Effector CD4-positive, alpha-beta T cell (primary cell): ENCODE measurements around the gene TRIM64C. TPM values are rescaled to one million over a fixed set of nuclear protein-coding genes. Genes with fewer than 3 reads are reported as not detected.
"Not testable (repeated sequence)": the region's sequence is repeated elsewhere in the genome, so short reads cannot be mapped to it uniquely, and the experiment has no call there.

Experiments used
- DNase-seq: peaks from one replicate; pipeline ENCODE4 v3.0.0-alpha.2; 2020
- total RNA-seq: gene quantifications from one replicate; lab custom pipeline; 2026; lab: John Stamatoyannopoulos, UW

TRIM64C gene, protein sequence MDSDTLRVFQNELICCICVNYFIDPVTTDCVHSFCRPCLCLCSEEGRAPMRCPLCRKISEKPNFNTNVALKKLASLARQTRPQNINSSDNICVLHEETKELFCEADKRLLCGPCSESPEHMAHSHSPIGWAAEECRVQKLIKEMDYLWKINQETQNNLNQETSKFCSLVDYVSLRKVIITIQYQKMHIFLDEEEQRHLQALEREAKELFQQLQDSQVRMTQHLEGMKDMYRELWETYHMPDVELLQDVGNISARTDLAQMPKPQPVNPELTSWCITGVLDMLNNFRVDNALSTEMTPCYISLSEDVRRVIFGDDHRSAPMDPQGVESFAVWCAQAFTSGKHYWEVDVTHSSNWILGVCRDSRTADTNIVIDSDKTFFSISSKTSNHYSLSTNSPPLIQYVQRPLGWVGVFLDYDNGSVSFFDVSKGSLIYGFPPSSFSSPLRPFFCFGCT
- total RNA-seq: not detected

DNA sequence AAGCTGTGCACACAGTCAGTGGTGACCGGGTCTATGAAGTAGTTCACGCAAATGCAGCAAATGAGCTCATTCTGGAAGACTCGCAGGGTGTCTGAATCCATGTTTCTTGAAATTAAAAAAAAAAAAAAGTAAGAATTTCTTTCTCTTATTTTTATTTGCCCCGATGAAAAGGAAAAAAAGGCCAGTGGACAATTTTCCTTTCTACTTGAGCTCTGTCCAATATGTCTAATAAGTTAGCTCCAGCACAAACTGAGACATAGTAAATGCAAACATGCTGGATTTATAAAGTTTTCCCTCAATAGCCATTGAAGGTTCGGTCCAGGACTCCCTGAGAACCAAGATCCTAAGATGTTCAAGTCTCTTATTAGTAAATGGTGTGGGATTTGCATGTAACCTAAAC is at the start of gene TRIM64C:
Gene TRIM64C (minus strand): TSS at position 101 of the 400 bp plus-strand sequence. CDS start 0 bp downstream, at position 101.
- DNase-seq: not testable (repeated sequence)

DNA sequence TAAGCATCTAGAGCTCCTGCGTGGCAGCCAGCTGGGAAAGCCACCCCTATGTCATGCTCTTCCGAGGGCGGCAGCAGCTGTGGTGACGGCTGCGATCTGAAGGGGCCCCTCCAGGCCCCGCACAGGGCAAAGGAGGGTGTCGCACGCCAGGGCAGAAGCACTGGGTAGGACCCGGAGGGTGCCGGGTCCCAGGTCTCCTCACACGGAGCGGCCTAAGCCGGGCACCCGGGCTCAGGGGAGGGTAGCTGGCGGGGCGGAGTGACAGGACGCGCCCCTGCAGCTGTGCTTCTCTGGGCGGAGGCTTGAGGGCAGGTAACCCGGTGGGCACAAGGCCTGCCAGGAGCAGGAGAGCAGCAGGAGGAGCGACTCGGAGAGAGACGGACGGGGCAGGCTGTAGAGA is 43.4 kb upstream of the TRIM64C start:
- not testable (repeated sequence) for DNase-seq

DNA sequence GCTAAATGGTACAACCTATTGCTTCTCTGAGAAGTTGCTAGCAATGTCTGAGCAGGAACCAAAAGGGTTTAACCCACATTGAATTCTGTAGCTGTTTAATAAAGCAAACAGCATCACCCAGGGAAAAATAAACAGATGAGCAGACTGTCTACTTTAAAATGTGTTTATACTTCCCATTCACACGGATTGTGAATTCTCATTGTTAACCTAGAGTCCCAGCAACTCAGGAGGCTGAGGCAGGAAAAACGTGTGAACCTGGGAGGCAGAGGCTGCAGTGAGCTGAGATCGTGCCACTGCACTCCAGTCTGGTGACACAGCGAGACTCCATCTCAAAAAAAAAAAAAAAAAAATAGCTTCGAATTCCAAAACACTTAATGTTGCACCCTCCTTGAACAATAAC is 11.0 kb upstream of the TRIM64C start:
- not testable (repeated sequence) for DNase-seq

DNA sequence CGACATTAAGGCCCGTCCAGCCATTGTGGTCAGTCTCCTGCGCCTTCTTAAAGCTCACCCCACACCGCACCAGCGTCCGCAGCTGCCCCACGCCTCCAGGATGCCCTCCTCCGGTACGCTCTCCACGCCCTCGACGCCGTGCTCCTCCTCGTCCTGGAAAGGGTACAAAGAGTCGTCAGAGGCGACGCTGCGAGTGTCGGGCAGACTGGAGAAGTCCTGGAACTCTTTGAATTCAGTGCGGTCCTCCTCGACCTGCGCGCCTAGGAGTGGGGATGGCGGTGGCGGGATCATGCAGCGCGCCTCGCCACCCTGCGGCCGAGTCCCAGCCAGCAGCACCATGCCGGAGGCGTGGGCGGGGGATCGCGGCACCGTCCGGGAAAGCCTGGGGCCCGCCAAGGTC is 9.1 kb downstream of the TRIM64C start:
- DNase-seq: not testable (repeated sequence)

DNA sequence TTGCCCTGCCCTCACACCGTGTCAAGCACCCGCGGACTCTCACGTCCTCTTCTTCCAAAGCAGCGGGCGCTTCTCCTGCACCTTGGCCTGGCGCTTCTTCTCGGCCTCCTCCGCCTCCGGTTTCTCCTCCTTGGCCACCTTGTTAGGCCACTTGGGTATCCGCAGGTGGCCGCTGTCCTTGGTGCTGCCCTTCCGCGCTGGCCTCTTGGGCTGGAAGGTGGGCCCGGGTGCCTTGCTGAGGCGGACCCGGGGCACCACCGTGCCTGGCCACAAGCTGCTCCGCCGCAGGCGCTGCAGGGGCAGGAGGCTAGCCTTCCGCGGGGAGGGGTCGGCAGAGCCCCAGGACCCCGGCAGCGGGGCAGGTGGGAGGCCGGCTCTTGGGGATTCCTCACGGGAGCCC is 10.7 kb downstream of the TRIM64C start:
- DNase-seq: not testable (repeated sequence)

DNA sequence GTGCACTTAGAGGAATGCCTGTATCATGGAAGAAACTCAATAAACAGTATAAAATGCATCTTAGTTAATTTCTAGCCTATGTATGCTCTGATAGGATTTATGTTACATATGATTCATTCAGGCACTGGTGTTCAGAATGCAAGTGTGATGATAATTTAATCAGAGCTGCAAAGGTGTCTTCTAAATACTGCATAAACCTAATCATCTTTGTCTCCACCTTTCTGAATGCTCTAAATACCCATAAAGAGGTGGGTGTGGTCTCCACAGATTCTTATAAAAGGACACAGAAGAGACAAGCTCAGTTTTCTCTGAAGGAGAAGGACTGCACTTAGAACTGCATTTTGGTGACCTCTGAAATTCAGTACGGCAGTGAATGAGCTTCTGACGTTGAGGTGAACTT is 30.4 kb downstream of the TRIM64C start, which contains the start of gene TRIM49B:
Gene TRIM49B (plus strand): TSS at position 301 of the 400 bp plus-strand sequence. CDS start 2,777 bp downstream, outside the sequence.
- DNase-seq: not testable (repeated sequence)
